Upper lobe of left lung (tissue), 6 donors: Measurements from ENCODE around the gene MRPL38. TPM values are rescaled to one million over a fixed set of nuclear protein-coding genes. Genes with fewer than 3 reads are reported as not detected.

Source experiments
- ATAC-seq, 2 donors: fragments of 200-7000 bp; cut with Tn5 transposase; one replicate each; pipeline ENCODE4 v1.9.1; 2022; ENCODE audit warnings: mild to moderate bottlenecking in 2 of 2, moderate library complexity in 2 of 2; ENCODE audit not compliant: low FRiP score in 2 of 2
- DNase-seq, 2 donors: peaks; one replicate each; pipeline ENCODE4 v3.0.0-alpha.2; 2019 to 2020
- H3K27ac ChIP-seq, 4 donors: fragments of 200-600 bp; sonication (generic); one replicate each; pipeline ENCODE4 v1.5.1; 2016 to 2019
- H3K27me3 ChIP-seq, 4 donors: fragments of 200-600 bp; sonication (generic); one replicate each; pipeline ENCODE4 v1.5.1; 2017 to 2019
- H3K36me3 ChIP-seq, 4 donors: fragments of 200-600 bp; sonication (generic); one replicate each; pipeline ENCODE4 v1.5.1; 2016 to 2019
- H3K4me1 ChIP-seq, 4 donors: fragments of 200-600 bp; sonication (generic); one replicate each; pipeline ENCODE4 v1.5.1; 2018 to 2019
- H3K4me3 ChIP-seq, 4 donors: fragments of 200-600 bp; sonication (generic); one replicate each; pipeline ENCODE4 v1.5.1; 2017 to 2019; ENCODE audit warnings: mild to moderate bottlenecking in 2 of 4, moderate library complexity in 1 of 4
- H3K9me3 ChIP-seq, 4 donors: fragments of 200-600 bp; sonication (generic); one replicate each; pipeline ENCODE4 v1.5.1; 2018 to 2019
- CTCF ChIP-seq, 6 experiments: fragments of 450-650 bp in 4 of 6; fragments of 200-600 bp in 2 of 6; sonication (generic) in 2 of 6; IDR thresholded peaks; one replicate each; pipeline ENCODE4 v1.5.1; 2016 to 2019; ENCODE audit warnings: antibody characterized with exemption in 6 of 6
- EP300 ChIP-seq, 4 donors: sonication (generic); formaldehyde crosslinking; IDR thresholded peaks; one replicate each; pipeline ENCODE4 v1.5.1; 2017; ENCODE audit warnings: antibody characterized with exemption in 4 of 4, control low read depth in 2 of 4
- POLR2A ChIP-seq, 4 donors: fragments of 450-650 bp; IDR thresholded peaks; one replicate each; pipeline ENCODE4 v1.5.1; 2016 to 2017; ENCODE audit warnings: antibody characterized with exemption in 4 of 4, mild to moderate bottlenecking in 2 of 4
- POLR2AphosphoS5 ChIP-seq, 2 donors: sonication (generic); formaldehyde crosslinking; IDR thresholded peaks; one replicate each; pipeline ENCODE4 v1.5.1; 2017; ENCODE audit warnings: antibody characterized with exemption in 2 of 2
- WGBS, 2 donors: methylation state at CpG; one replicate each; pipeline ENCODE4 v1.1.5; 2017 to 2018; 5-methylcytosine and 5-hydroxymethylcytosine counted together
- total RNA-seq, 6 donors: library from RNA; depleted of rRNA in 4 of 6; stranded (reverse); fragments of >200 nt in 4 of 6; gene quantifications; one replicate each; pipeline versions ENCODE4 v1.1.0 to v1.2.1, GENCODE V29; 2016 to 2021
- donor health status: DM: no; HTN: no; CAD: no; lungs with moderate emphysema.
- donor health status: DM: no; HTN: yes; CAD: no; lungs with severe emphysema.

MRPL38 gene
- total RNA-seq, 6 donors from 2014 or later, result 35.4 to 115 (median 77.0) TPM

GRCh38 chr17:75901727-75902126 lies 3.0 kb downstream of the MRPL38 start:
- Histone ChIP-seq H3K27me3 (no peaks in the 10 kb centered on the region), H3K9me3 (no peaks in the 10 kb centered on the region), H3K36me3 (peaks cover 16 to 58% (median 47%) of the 10 kb centered on the region in 4 donors), H3K4me1 (peaks cover 24 to 36% (median 32%) of the 10 kb centered on the region in 4 donors), H3K27ac (no peak overlapping the region), H3K4me3 (no peak overlapping the region)
- DNase-seq (no peak), ATAC-seq (no peak)
- no peak for TF ChIP-seq EP300 (IDR thresholded peaks at IDR 0.05)
- 90 to 94% methylated on average over 9 to 18 of the region's 18 CpGs for WGBS, 2 donors

DNA sequence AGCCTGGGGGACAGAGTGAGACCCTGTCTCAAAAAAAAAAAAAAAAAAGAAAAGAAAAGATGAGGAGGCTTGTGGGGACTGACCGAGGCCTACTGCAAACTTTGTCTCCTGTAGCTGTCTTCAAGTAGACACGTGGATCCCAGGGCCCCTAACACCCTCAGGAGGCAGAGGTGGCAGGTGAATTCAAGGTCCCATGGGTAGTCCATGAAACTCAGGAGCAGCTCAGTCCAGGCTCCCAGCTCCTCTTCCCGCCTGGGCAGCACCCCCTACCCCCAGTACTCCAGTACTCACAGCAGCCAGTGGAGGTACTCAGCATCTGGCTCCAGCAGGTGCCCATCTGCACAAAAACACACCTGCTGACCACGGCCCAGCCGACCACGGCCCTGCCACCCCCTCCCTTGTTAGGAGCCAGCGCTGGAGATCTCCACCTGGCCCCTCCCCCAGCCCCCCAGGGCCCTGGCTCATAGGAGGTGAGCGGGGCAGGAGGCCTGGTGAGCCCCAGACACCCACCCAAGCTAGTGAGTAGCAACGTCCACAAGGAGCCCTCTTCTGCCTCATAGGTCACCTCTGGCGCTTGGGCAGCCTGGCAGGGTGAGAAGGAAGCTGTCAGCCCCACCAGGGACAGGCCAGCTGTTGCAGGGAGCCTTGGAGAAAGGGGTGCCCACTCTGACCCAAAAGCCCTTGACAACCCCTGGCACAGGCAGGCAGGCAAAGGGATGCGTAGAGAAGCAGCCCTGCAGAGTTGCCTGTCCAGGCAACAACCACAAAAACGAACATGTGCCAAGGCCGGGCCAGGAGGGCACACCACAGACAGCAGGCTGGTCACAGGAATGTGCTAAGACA lies 3.8 kb downstream of the MRPL38 start:
- no peak overlapping the region for H3K27ac ChIP-seq
- H3K4me1 ChIP-seq, result peaks cover 24 to 33% (median 27%) of the 10 kb centered on the region in 4 donors
- DNase-seq (no peak), ATAC-seq (no peak)
- no peaks in the 10 kb centered on the region for H3K9me3 ChIP-seq
- H3K4me3 ChIP-seq, result no peak overlapping the region
- TF ChIP-seq POLR2AphosphoS5 (IDR thresholded peaks at IDR 0.05), result no peak
- no peak for TF ChIP-seq CTCF (IDR thresholded peaks at IDR 0.05)
- no peak for TF ChIP-seq EP300 (IDR thresholded peaks at IDR 0.05)
- no peak for TF ChIP-seq POLR2A (IDR thresholded peaks at IDR 0.05)
- peaks cover 16 to 58% (median 47%) of the 10 kb centered on the region in 4 donors for H3K36me3 ChIP-seq
- H3K27me3 ChIP-seq, result no peaks in the 10 kb centered on the region
- 80 to 86% methylated on average over 11 of the region's 13 CpGs for WGBS, 2 donors

DNA sequence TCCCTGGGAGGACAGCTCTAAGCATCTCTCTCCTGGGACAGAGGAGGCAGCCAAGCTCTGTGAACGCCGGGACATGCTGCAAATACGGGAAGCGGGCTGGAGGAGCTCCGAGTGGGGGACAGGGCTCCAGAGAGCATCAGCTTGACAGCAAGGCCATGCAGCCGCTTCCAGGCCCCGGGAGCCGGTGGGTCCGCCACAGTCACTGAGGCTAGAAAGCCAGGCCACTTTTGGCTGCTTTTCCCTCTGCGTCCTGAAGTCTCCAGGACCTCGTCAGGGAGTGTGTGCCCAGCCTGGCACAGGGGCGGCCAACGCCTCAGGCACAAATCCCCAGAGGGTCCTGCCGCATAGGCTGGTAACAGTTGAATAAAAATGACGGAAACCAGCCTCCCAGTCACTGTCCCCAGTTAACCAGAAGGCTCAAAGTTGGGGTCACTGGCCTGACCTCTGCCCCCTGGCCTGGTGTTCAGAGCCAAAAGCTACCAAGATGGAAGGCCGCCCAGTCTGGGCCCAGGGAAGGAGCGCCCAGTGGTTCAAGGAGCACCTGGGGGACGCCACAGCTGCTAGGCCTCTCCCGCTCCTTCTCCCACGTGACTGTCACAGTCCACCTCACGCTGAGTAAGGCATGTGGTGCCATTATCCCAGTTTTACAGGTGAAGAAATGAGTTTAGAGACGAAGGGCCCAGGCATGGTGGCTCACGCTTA lies 4.8 kb downstream of the MRPL38 start:
- peaks cover 25 to 35% (median 29%) of the 10 kb centered on the region in 4 donors for H3K4me1 ChIP-seq
- no peak for ATAC-seq
- peaks cover 16 to 58% (median 47%) of the 10 kb centered on the region in 4 donors for H3K36me3 ChIP-seq
- DNase-seq, result peak in 1 of 2 donors; percentile 69
- H3K27me3 ChIP-seq, result no peaks in the 10 kb centered on the region
- H3K27ac ChIP-seq, result no peak overlapping the region
- H3K4me3 ChIP-seq, result no peak overlapping the region
- TF ChIP-seq EP300 (IDR thresholded peaks at IDR 0.05), result no peak
- no peak for TF ChIP-seq CTCF (IDR thresholded peaks at IDR 0.05)
- TF ChIP-seq POLR2AphosphoS5 (IDR thresholded peaks at IDR 0.05), result no peak
- TF ChIP-seq POLR2A (IDR thresholded peaks at IDR 0.05), result no peak
- no peaks in the 10 kb centered on the region for H3K9me3 ChIP-seq
- WGBS, 2 donors, result 93 to 97% methylated on average over 21 to 22 of the region's 23 CpGs

DNA sequence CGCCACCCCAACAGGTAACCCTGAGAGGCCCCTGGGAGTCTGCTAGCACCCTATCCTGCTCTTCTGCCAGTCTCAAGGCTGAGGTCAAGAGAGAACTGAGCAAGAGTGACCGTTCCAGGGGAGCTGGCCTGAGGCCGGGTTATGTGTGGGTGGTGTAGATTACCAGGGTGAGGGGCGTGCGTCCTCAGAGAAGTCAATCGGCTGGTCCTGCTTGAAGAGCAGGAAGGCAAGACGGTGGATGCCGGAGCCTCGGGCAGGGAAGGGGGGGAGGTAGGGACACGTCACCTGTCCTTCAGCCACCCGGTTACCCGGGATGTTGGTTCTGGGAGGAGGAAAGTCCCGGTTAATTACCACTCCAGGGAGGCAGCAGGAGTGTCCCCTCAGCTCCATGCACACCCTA lies 5.3 kb downstream of the MRPL38 start:
- H3K27ac ChIP-seq, result no peak overlapping the region
- H3K4me3 ChIP-seq, result no peak overlapping the region
- ATAC-seq, result no peak
- WGBS, 2 donors, result 87 to 94% methylated on average over 13 of the region's 13 CpGs
- peaks cover 29 to 40% (median 34%) of the 10 kb centered on the region in 4 donors for H3K4me1 ChIP-seq
- TF ChIP-seq POLR2AphosphoS5 (IDR thresholded peaks at IDR 0.05), result no peak
- TF ChIP-seq CTCF (IDR thresholded peaks at IDR 0.05), result no peak
- no peak for TF ChIP-seq EP300 (IDR thresholded peaks at IDR 0.05)
- TF ChIP-seq POLR2A (IDR thresholded peaks at IDR 0.05), result no peak
- H3K36me3 ChIP-seq, result peaks cover 16 to 58% (median 47%) of the 10 kb centered on the region in 4 donors
- no peaks in the 10 kb centered on the region for H3K27me3 ChIP-seq
- H3K9me3 ChIP-seq, result no peaks in the 10 kb centered on the region
- peak in 1 of 2 donors; percentile 23 for DNase-seq

GRCh38 chr17:75898791-75899190 lies 5.9 kb downstream of the MRPL38 start:
- WGBS, 2 donors, result 95 to 100% methylated on average over 11 to 16 of the region's 16 CpGs

More at GRCh38 chr17:75898791-75899190, 5.9 kb downstream of the MRPL38 start:
- no peak for ATAC-seq
- Histone ChIP-seq H3K27me3 (no peaks in the 10 kb centered on the region), H3K4me3 (no peak overlapping the region), H3K4me1 (peaks cover 28 to 40% (median 29%) of the 10 kb centered on the region in 4 donors), H3K27ac (no peak overlapping the region), H3K36me3 (peaks cover 16 to 58% (median 47%) of the 10 kb centered on the region in 4 donors), H3K9me3 (no peaks in the 10 kb centered on the region)
- no peak for TF ChIP-seq POLR2AphosphoS5 (IDR thresholded peaks at IDR 0.05)
- no peak for TF ChIP-seq EP300 (IDR thresholded peaks at IDR 0.05)
- TF ChIP-seq CTCF (IDR thresholded peaks at IDR 0.05), result no peak
- TF ChIP-seq POLR2A (IDR thresholded peaks at IDR 0.05), result no peak
- peak in 1 of 2 donors; percentile 64 for DNase-seq
